CD4-positive, alpha-beta T cell treated with Interleukin-12 subunit alpha and Interleukin-12 subunit beta, for 1 hour (primary cell): Measurements from ENCODE around the gene SMAD9.
"Not testable (repeated sequence)": the region's sequence is repeated elsewhere in the genome, so short reads cannot be mapped to it uniquely, and the experiment has no call there.

Source experiments
- DNase-seq: peaks from one replicate; pipeline ENCODE4 v3.0.0-alpha.2; 2020

Gene SMAD9

GRCh38 chr13:36910545-36910944, 9.5 kb downstream of the SMAD9 start:
- DNase-seq: no peak

- DNase-seq: no peak
Measured at GRCh38 chr13:36907821-36908220, 12.2 kb downstream of the SMAD9 start.

GRCh38 chr13:36907266-36907665, 12.8 kb downstream of the SMAD9 start:
- no peak for DNase-seq

GRCh38 chr13:36905944-36906343, 14.1 kb downstream of the SMAD9 start:
- DNase-seq: no peak

- no peak for DNase-seq
Measured at GRCh38 chr13:36903925-36904595, 16.0 kb downstream of the SMAD9 start.

- no peak for DNase-seq
Measured at GRCh38 chr13:36897054-36897616, 22.9 kb downstream of the SMAD9 start.

- DNase-seq: no peak
Measured at GRCh38 chr13:36891752-36892151, 28.3 kb downstream of the SMAD9 start.

- no peak for DNase-seq
Measured at GRCh38 chr13:36888645-36889044, 31.4 kb downstream of the SMAD9 start.

- DNase-seq: no peak
Measured at GRCh38 chr13:36887758-36888521, 32.1 kb downstream of the SMAD9 start.

- no peak for DNase-seq
Measured at GRCh38 chr13:36885901-36886300, 34.1 kb downstream of the SMAD9 start.

- DNase-seq: no peak
Measured at GRCh38 chr13:36884235-36884634, 35.8 kb downstream of the SMAD9 start.

- DNase-seq: no peak
Measured at GRCh38 chr13:36883824-36884223, 36.2 kb downstream of the SMAD9 start.

- DNase-seq: not testable (repeated sequence)
Measured at GRCh38 chr13:36883392-36883791, 36.6 kb downstream of the SMAD9 start.

- no peak for DNase-seq
Measured at GRCh38 chr13:36882829-36883390, 37.1 kb downstream of the SMAD9 start.

- DNase-seq: no peak
Measured at GRCh38 chr13:36880961-36881360, 39.1 kb downstream of the SMAD9 start.

GRCh38 chr13:36879218-36879938, 40.7 kb downstream of the SMAD9 start:
- DNase-seq: no peak

- DNase-seq: no peak
Measured at GRCh38 chr13:36875961-36876360, 44.1 kb downstream of the SMAD9 start.

GRCh38 chr13:36875431-36875830, 44.6 kb downstream of the SMAD9 start:
- DNase-seq: no peak

- no peak for DNase-seq
Measured at GRCh38 chr13:36872621-36873020, 47.4 kb downstream of the SMAD9 start.

GRCh38 chr13:36870050-36870692, 49.9 kb downstream of the SMAD9 start:
- no peak for DNase-seq

- no peak for DNase-seq
Measured at GRCh38 chr13:36866232-36866631, 53.8 kb downstream of the SMAD9 start.

- no peak for DNase-seq
Measured at GRCh38 chr13:36865265-36865664, 54.8 kb downstream of the SMAD9 start.

- DNase-seq: no peak
Measured at GRCh38 chr13:36862722-36863121, 57.3 kb downstream of the SMAD9 start.
